Motor neuron (in vitro differentiated cells): ENCODE data around the gene SANBR. TPM values are rescaled to one million over a fixed set of nuclear protein-coding genes. Genes with fewer than 3 reads are reported as not detected.
"Not testable (repeated sequence)": the region's sequence is repeated elsewhere in the genome, so short reads cannot be mapped to it uniquely, and the experiment has no call there.

Experiments
- ATAC-seq, 8 experiments: fragments of 200-7000 bp; cut with Tn5 transposase; replicated peaks in 6 of 8; 2 replicates each; pipeline ENCODE4 v1.8.0; 2021; ENCODE audit warnings: mild to moderate bottlenecking in 8 of 8, moderate library complexity in 8 of 8
- H3K27ac ChIP-seq, 2 donors: fragments of 250-450 bp; sonication (Bioruptor Pico); 2 replicates each; pipeline ENCODE4 v1.9.0; 2021; ENCODE audit warnings: antibody characterized with exemption in 2 of 2, mild to moderate bottlenecking in 2 of 2, moderate library complexity in 1 of 2
- H3K4me1 ChIP-seq, 2 donors: fragments of 250-450 bp; sonication (Bioruptor Pico); replicated peaks in 1 of 2; 2 replicates each; pipeline ENCODE4 v1.6.1; 2021; ENCODE audit warnings: antibody characterized with exemption in 2 of 2, mild to moderate bottlenecking in 2 of 2, moderate library complexity in 1 of 2
- H3K4me3 ChIP-seq, 5 donors: fragments of 250-450 bp; sonication (Bioruptor Pico); 2 replicates each; pipeline ENCODE4 v1.9.0; 2021; ENCODE audit warnings: antibody characterized with exemption in 5 of 5, mild to moderate bottlenecking in 5 of 5, moderate library complexity in 4 of 5
- WGBS, 10 experiments: fragments of 450-650 bp; shearing (Covaris generic); methylation state at CpG; one replicate each; pipeline ENCODE4 v1.0.0; 2022; 5-methylcytosine and 5-hydroxymethylcytosine counted together
- in situ Hi-C, 9 experiments: fragments of 400-800 bp; cut with MboI; loops; one replicate each; pipeline ENCODE4 v1.15.0; 2021; ENCODE audit warnings: low sequenced_read_pairs in 9 of 9, low pct_unique_long_range_greater_than_20kb in 2 of 9; ENCODE audit not compliant: unreplicated experiment in 9 of 9
- total RNA-seq, 8 experiments: library from RNA; unstranded; fragments of 300-600 nt; gene quantifications; 2 replicates each; pipeline versions ENCODE4 v1.2.3 to v1.2.4, GENCODE V29; 2022

The SANBR gene
- total RNA-seq, 8 experiments from 2014 or later, result 2.9 to 16.7 (median 10.2) TPM

DNA sequence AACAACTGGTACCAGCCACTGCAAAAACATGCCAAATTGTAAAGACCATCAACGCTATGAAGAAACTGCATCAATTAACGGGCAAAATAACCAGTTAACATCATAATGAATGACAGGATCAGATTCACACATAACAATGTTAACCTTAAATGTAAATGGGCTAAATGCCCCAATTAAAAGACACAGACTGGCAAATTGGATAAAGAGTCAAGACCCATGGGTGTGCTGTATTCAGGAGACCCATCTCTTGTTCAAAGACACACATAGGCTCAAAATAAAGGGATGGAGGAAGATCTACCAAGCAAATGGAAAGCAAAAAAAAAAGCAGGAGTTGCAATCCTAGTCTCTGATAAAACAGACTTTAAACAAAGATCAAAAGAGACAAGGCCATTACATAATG lies 29.0 kb upstream of the SANBR start:
- 60 to 100% (median 96%) methylated on average over 1 to 2 of the region's 2 CpGs; no CpG with 5 or more reads in 4 of the 10 experiments for WGBS, 10 experiments
- H3K27ac ChIP-seq, in situ Hi-C loops, ATAC-seq, H3K4me1 ChIP-seq, H3K4me3 ChIP-seq: not testable (repeated sequence)

DNA sequence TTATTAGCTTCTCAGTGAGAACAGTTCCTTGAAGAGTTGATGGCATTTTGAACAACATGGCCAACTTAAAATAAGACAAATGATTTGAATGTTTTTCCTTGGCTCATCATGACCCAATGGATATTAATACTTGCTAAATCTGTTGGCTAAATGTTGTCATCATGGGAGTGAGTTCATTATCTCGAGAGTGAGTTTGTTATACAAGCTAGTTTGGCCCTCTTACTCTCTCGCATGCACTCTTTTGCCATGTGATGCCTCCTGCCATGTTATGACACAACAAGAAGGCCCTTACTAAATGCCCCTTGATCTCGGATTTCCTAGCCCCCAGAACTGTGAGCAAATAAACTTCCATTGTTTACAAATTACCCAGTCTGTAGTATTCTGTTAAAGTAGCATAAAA lies 22.9 kb upstream of the SANBR start:
- Histone ChIP-seq H3K4me1 (no peaks in the 10 kb centered on the region), H3K4me3 (no peak overlapping the region), H3K27ac (no peak overlapping the region)
- 44 to 100% (median 88%) methylated on average over 1 to 3 of the region's 3 CpGs; no CpG with 5 or more reads in 1 of the 10 experiments for WGBS, 10 experiments
- ATAC-seq, result no peak
- in situ Hi-C loops, result no loop called here

DNA sequence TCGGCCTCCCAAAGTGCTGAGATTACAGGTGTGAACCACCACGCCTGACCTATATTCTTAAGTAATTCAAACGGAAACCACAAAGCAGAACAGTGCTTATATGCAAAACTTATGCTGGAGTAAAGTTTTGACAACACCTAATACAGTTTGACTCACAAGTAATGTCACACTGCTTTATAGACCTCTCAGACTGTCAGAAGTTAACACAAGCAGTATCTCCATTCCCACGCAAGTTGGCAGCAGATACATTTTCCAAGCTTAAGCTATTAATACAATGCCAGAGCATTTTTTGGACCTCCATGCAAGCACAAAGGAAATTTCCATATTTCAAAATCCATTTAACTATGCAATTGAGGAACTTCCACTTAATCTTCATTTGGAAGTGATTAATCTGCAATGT lies 21.0 kb upstream of the SANBR start:
- Histone ChIP-seq H3K4me1 (no peaks in the 10 kb centered on the region), H3K4me3 (no peak overlapping the region), H3K27ac (no peak overlapping the region)
- in situ Hi-C loops, result no loop called here
- peak in 1 of 8 experiments; percentile 53 for ATAC-seq
- WGBS, 10 experiments, result 17 to 100% (median 88%) methylated on average over 1 to 4 of the region's 4 CpGs; no CpG with 5 or more reads in 2 of the 10 experiments

DNA sequence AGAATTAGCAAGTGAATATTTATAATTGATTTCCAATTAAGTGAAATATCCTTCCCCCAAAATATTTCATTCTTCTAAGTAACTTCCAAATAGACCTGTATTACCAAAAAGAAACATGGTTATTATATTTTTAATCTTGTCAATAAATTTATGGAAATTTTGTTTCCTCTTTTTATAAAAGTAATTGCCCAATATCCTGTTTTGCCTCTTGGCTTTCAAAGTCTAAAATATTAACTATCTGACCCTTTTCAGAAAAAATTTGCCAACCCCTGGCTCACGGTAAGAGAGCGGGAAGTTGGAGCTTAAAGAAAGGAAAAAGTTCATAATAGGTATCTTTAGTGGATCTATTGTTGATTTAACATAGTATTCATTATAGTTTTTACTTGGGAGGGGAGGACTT lies 20.4 kb upstream of the SANBR start:
- no peak overlapping the region for H3K27ac ChIP-seq
- no peak for ATAC-seq
- no peaks in the 10 kb centered on the region for H3K4me1 ChIP-seq
- no peak overlapping the region for H3K4me3 ChIP-seq
- WGBS, 10 experiments, result 59 to 100% (median 93%) methylated on average over 1 to 2 of the region's 2 CpGs; no CpG with 5 or more reads in 1 of the 10 experiments
- in situ Hi-C loops, result no loop called here

GRCh38 chr2:61045999-61046398 lies 19.7 kb upstream of the SANBR start:
- H3K27ac ChIP-seq, result no peak overlapping the region
- ATAC-seq, result peak in 1 of 8 experiments; percentile 28
- in situ Hi-C loops, result no loop called here
- WGBS, 10 experiments, result 8 to 93% (median 88%) methylated on average over 1 to 4 of the region's 4 CpGs
- H3K4me3 ChIP-seq, result no peak overlapping the region
- no peaks in the 10 kb centered on the region for H3K4me1 ChIP-seq

GRCh38 chr2:61055557-61055956 lies 10.1 kb upstream of the SANBR start:
- Histone ChIP-seq H3K4me3 (no peak overlapping the region), H3K4me1 (no peaks in the 10 kb centered on the region), H3K27ac (no peak overlapping the region)
- 60 to 100% (median 84%) methylated on average over 1 to 2 of the region's 2 CpGs; no CpG with 5 or more reads in 4 of the 10 experiments for WGBS, 10 experiments
- peak in 1 of 8 experiments; percentile 22 for ATAC-seq
- in situ Hi-C loops, result no loop called here

DNA sequence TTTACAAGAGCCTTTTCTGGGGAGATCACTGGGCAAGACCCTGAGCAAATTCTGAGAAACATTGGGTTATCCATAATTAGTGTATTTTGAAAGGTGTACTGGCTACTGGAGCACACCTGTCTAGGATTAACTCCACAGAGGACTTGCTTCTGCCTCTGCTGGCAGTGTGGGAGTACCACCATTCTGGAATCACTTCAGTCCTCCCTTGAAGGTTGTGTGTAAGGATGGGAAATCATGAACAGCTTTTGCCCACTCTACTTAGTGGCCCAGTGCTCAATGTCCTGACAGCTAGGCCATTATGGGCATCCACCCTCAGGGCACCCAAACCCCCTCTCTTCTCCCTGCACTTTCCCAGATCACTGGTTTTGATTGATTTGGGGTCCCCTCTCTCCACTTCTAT lies 8.1 kb upstream of the SANBR start:
- ATAC-seq, result no peak
- no peak overlapping the region for H3K27ac ChIP-seq
- in situ Hi-C loops, result no loop called here
- H3K4me3 ChIP-seq, result no peak overlapping the region
- no peaks in the 10 kb centered on the region for H3K4me1 ChIP-seq

DNA sequence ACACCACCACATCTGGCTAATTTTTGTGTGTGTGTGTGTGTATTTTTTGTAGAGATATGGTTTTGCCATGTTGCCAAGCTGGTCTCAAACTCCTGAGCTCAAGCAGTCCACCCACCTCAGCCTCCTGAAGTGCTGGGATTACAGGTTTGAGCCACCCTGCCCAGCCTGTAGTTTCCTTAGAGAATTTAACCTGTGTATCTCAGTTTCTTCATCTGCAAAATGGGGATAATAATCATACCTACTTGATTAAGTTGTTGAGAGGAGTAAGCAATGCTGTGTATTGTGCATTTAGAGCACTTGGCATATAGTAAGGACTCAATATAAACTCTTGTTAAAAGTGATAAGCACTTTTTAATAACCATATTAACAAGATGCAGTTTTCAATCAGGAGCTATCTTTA lies 6.3 kb upstream of the SANBR start:
- Histone ChIP-seq H3K27ac (no peak overlapping the region), H3K4me3 (no peak overlapping the region), H3K4me1 (no peaks in the 10 kb centered on the region)
- no peak for ATAC-seq
- in situ Hi-C loops, result no loop called here

DNA sequence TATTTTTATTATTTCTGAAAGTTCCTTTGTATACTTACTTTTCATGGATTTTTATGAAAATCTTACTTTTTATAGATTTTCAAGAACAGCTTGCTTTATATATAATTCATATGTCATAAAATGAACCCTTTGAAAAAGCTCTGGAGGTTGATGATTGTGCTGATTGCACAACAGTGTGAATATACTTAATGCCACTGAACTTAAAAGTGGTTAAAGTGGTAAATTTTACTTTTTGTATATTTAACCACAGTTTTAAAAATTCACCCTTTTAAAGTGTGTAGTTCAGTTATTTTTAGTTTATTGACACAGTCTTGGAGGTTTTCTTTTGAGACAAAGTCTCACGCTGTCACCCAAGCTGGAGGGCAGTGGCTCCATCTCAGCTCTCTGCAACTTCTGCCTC lies 8.4 kb downstream of the SANBR start:
- no peak overlapping the region for H3K27ac ChIP-seq
- in situ Hi-C loops, result no loop called here
- 100% methylated on average over 1 of the region's 1 CpG; no CpG with 5 or more reads in 7 of the 10 experiments for WGBS, 10 experiments
- H3K4me3 ChIP-seq, result no peak overlapping the region
- no peaks in the 10 kb centered on the region for H3K4me1 ChIP-seq
- ATAC-seq, result no peak

GRCh38 chr2:61085883-61086282 lies 20.2 kb downstream of the SANBR start:
- 75 to 100% (median 95%) methylated on average over 1 of the region's 1 CpG; no CpG with 5 or more reads in 2 of the 10 experiments for WGBS, 10 experiments
- Histone ChIP-seq H3K27ac (no peak overlapping the region), H3K4me1 (no peaks in the 10 kb centered on the region), H3K4me3 (no peak overlapping the region)
- no peak for ATAC-seq
- in situ Hi-C loops, result no loop called here

DNA sequence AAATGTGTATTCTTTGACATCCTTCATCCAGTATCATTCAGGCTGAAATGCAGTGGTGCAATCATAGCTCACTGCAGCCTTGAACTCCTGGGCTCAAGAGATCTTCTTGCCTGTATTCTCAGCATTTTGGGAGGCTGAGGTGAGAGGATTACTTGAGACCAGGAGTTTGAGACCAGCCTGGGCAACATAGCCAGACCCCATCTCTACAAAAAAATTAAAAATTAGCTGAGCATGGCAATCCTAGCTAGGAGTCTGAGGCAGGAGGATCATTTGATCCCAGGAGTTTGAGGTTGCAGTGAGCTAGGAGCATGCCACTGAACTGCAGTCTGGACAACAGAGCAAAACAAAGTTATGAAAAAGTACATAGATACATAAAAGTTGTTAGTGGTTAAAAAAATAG lies 24.1 kb downstream of the SANBR start:
- Histone ChIP-seq H3K4me3 (no peak overlapping the region), H3K27ac (no peak overlapping the region), H3K4me1 (no peaks in the 10 kb centered on the region)
- in situ Hi-C loops, result no loop called here
- no peak for ATAC-seq

DNA sequence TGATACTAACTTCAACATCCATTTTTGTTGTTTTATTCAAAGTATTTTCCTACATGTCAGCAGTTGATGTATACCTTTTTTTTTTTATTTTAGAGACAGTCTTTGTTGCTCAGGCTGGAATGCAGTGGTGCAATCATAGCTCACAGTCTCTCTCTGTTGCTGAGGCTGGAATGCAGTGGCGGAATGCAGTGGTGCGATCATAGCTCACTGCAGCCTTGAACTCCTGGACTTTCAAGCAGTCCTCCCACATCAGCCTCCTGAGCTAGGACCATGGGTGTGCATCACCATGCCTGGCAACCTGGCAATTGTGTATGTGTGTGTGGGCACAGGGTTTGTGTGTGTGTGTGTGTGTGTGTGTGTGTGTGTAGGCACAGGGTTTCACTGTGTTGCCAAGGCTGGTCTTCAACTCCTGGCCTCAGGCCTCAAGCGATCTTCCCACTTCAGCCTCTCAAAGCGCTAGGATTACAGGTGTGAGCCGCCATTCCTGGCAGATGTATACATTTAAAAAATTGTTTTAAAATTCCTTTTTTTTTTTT lies 24.8 kb downstream of the SANBR start:
- in situ Hi-C loops, result no loop called here
- Histone ChIP-seq H3K4me3 (no peak overlapping the region), H3K4me1 (no peaks in the 10 kb centered on the region), H3K27ac (no peak overlapping the region)
- 60 to 100% (median 95%) methylated on average over 1 to 5 of the region's 5 CpGs; no CpG with 5 or more reads in 4 of the 10 experiments for WGBS, 10 experiments
- ATAC-seq, result no peak

- Histone ChIP-seq H3K4me1 (no peaks in the 10 kb centered on the region), H3K4me3 (no peak overlapping the region), H3K27ac (no peak overlapping the region)
- in situ Hi-C loops, result no loop called here
- 86 to 100% (median 94%) methylated on average over 2 to 8 of the region's 8 CpGs; no CpG with 5 or more reads in 1 of the 10 experiments for WGBS, 10 experiments
- no peak for ATAC-seq
Observed at GRCh38 chr2:61091485-61091884, 25.8 kb downstream of the SANBR start.

DNA sequence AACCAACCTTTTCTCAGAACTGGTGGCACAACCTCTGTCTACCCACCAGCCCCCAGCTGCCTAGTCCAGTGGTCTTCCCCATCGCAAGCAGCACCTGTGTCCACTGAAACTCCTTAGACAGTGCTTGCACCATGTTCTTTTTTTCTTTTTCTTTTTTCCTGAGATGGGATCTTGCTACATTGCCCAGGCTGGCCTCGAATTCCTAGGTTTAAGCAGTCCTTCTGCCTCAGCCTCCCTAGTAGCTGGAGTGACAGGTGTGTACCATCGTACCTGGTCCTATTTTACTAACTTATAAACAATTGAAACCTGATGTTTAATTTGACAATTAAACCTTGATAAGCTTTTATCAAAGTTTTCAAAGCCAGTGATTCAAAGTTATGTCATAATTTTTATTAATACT lies 30.8 kb downstream of the SANBR start:
- Histone ChIP-seq H3K4me1 (no peaks in the 10 kb centered on the region), H3K4me3 (no peak overlapping the region), H3K27ac (no peak overlapping the region)
- 0 to 100% (median 93%) methylated on average over 1 to 3 of the region's 3 CpGs; no CpG with 5 or more reads in 1 of the 10 experiments for WGBS, 10 experiments
- in situ Hi-C loops, result no loop called here
- no peak for ATAC-seq
